IPS-20b (cell line): ENCODE results near the gene SMIM41.

Experiments
- H3K27ac ChIP-seq: one replicate; pipeline ENCODE4 v1.5.1; 2013; ENCODE audit warnings: low read length
- H3K27me3 ChIP-seq: 2 replicates; pipeline ENCODE4 v1.6.1; 2013; ENCODE audit warnings: mild to moderate bottlenecking, low read length, inconsistent platforms; ENCODE audit not compliant: insufficient read depth
- H3K36me3 ChIP-seq: 2 replicates; pipeline ENCODE4 v1.6.1; 2013; ENCODE audit warnings: low read depth, mild to moderate bottlenecking, inconsistent platforms, low read length, moderate library complexity; ENCODE audit not compliant: insufficient read depth
- H3K4me1 ChIP-seq: 2 replicates; pipeline ENCODE4 v1.6.1; 2013; ENCODE audit warnings: mild to moderate bottlenecking, control low read depth, inconsistent platforms, low read length, moderate library complexity; ENCODE audit not compliant: insufficient read depth
- H3K4me3 ChIP-seq: 2 replicates; pipeline ENCODE4 v1.5.1; 2013; ENCODE audit warnings: mild to moderate bottlenecking, low read length, inconsistent platforms
- H3K9ac ChIP-seq: 2 replicates; pipeline ENCODE4 v1.6.1; 2013; ENCODE audit warnings: low read depth, mild to moderate bottlenecking, inconsistent platforms, low read length, moderate library complexity
- H3K9me3 ChIP-seq: 2 replicates; pipeline ENCODE4 v1.6.1; 2013; ENCODE audit warnings: mild to moderate bottlenecking, low read depth, low read length, inconsistent platforms; ENCODE audit not compliant: insufficient read depth

The SMIM41 gene

GRCh38 chr12:52079576-52080402, at the start of gene SMIM41:
Gene SMIM41 (plus strand): TSS chr12:52079704. CDS start chr12:52079780, 76 bp downstream.
- Histone ChIP-seq H3K9me3 (no peaks in the 10 kb centered on the region), H3K27me3 (no peaks in the 10 kb centered on the region), H3K36me3 (peaks cover 41% of the 10 kb centered on the region), H3K27ac (no peak within 1 kb of the TSS), H3K4me3 (no peak within 1 kb of the TSS), H3K4me1 (no peaks in the 10 kb centered on the region; the same call in 1 of the 2 replicates), H3K9ac (no peak within 1 kb of the TSS)

- peaks cover 41% of the 10 kb centered on the region for H3K27me3 ChIP-seq
- no peaks in the 10 kb centered on the region for H3K36me3 ChIP-seq
- H3K9me3 ChIP-seq, result no peaks in the 10 kb centered on the region
- H3K4me1 ChIP-seq, result peaks cover 20% of the 10 kb centered on the region
- H3K9ac ChIP-seq, result peak overlapping the region; percentile 52; the same call in 1 of the 2 replicates
- H3K4me3 ChIP-seq, result peak overlapping the region; percentile 65
- H3K27ac ChIP-seq, result no peak overlapping the region
Measured at GRCh38 chr12:52032446-52032803, 47.1 kb upstream of the SMIM41 start.

DNA sequence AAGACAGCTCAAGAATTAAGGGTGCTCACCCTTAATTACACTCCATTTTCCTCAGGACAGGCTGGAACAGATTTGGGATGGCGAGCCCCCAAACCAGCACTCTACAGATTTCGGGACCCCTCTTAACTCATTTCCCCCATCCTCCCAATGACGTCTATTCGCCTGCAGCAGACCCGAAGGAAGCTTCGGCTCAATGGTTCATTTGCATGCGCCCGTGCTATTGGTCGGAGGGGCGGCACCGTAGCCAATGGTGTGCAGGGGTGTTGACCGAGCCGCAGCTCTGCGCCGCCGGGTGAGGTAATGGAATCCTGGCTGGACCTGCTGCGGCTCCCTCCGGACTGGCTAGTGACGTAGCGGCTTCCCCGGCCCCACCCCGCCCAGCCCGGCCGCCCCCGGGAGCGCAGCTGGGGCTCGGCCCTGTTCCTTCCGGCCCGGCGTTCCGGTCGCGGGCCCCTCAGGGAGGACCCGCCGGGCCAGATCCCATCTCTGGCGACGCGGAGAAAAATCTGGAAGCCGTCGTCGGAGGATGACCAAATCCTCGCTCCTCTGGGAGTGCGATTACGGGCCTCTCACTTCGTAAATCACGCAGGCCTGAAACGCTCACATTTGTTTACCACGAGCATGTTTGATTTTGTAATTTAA, 46.6 kb upstream of the SMIM41 start:
- peaks cover 20% of the 10 kb centered on the region for H3K4me1 ChIP-seq
- peak overlapping the region; percentile 66 for H3K4me3 ChIP-seq
- peaks cover 46% of the 10 kb centered on the region for H3K27me3 ChIP-seq
- H3K9ac ChIP-seq, result peak overlapping the region; percentile 81; the same call in 1 of the 2 replicates
- H3K27ac ChIP-seq, result no peak overlapping the region
- H3K36me3 ChIP-seq, result no peaks in the 10 kb centered on the region
- no peaks in the 10 kb centered on the region for H3K9me3 ChIP-seq

- Histone ChIP-seq H3K4me3 (peak overlapping the region; percentile 66), H3K9me3 (no peaks in the 10 kb centered on the region), H3K9ac (peak overlapping the region; percentile 81; the same call in 1 of the 2 replicates), H3K27me3 (peaks cover 53% of the 10 kb centered on the region), H3K27ac (no peak overlapping the region), H3K4me1 (peaks cover 20% of the 10 kb centered on the region), H3K36me3 (no peaks in the 10 kb centered on the region)
Measured at GRCh38 chr12:52033446-52034140, 45.9 kb upstream of the SMIM41 start.

DNA sequence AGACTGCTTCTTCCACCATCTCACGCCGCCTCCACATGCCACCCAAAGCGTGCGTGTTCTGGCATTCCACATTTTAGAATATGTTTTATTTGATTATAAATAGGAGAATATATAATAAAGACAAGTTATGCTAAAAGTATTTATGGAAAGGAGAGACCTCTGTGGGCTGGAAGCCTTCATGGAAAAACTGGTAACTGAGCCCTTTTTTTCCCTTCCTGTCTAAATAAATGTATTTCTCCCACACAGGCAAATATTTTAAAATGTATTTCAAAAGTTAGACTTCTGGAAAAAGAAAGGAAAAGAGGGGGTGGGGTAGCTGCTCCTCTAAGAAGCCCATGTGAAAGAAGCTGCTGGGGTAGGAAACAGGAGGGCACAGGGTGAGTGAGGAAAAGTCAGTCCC, 44.3 kb upstream of the SMIM41 start:
- H3K4me3 ChIP-seq, result no peak overlapping the region
- H3K27me3 ChIP-seq, result peaks cover 55% of the 10 kb centered on the region
- H3K9ac ChIP-seq, result no peak overlapping the region
- peaks cover 13% of the 10 kb centered on the region; the same call in 1 of the 2 replicates for H3K4me1 ChIP-seq
- no peaks in the 10 kb centered on the region for H3K36me3 ChIP-seq
- no peak overlapping the region for H3K27ac ChIP-seq
- H3K9me3 ChIP-seq, result no peaks in the 10 kb centered on the region

DNA sequence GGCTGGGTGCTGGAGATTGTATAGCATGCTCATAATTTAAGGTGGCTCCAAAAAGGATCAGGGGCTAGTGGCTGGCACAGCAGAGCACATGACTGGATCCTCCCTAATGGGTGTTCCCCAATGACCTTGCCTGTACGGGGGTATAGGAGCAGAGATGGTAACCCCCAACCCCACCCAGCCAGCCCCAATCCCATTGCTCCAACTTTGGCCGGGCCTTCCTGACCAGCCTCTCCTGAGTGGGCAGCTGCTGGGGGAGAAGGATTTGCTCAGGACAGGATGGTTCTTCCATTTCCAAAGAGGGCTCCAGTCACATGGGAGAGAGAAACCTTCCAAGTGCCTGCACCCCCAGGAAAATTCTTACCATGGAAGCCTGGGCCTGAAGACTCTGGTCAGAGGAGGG, 43.6 kb upstream of the SMIM41 start:
- Histone ChIP-seq H3K4me1 (peaks cover 13% of the 10 kb centered on the region; the same call in 1 of the 2 replicates), H3K27me3 (peaks cover 55% of the 10 kb centered on the region), H3K9ac (no peak overlapping the region), H3K36me3 (no peaks in the 10 kb centered on the region), H3K27ac (no peak overlapping the region), H3K9me3 (no peaks in the 10 kb centered on the region), H3K4me3 (no peak overlapping the region)

GRCh38 chr12:52036587-52037171, 42.8 kb upstream of the SMIM41 start:
- Histone ChIP-seq H3K9me3 (no peaks in the 10 kb centered on the region), H3K9ac (peak overlapping the region; percentile 66; the same call in 1 of the 2 replicates), H3K4me1 (peaks cover 13% of the 10 kb centered on the region; the same call in 1 of the 2 replicates), H3K4me3 (peak overlapping the region; percentile 65), H3K36me3 (no peaks in the 10 kb centered on the region), H3K27me3 (peaks cover 55% of the 10 kb centered on the region), H3K27ac (no peak overlapping the region)

GRCh38 chr12:52037248-52037861, 42.1 kb upstream of the SMIM41 start:
- Histone ChIP-seq H3K4me1 (peaks cover 10% of the 10 kb centered on the region; the same call in 1 of the 2 replicates), H3K27ac (no peak overlapping the region), H3K9ac (peak overlapping the region; percentile 83), H3K4me3 (peak overlapping the region; percentile 86), H3K9me3 (no peaks in the 10 kb centered on the region), H3K36me3 (no peaks in the 10 kb centered on the region), H3K27me3 (peaks cover 51% of the 10 kb centered on the region)

GRCh38 chr12:52038447-52038846, 41.1 kb upstream of the SMIM41 start:
- Histone ChIP-seq H3K27ac (no peak overlapping the region), H3K4me1 (0 out of 2 replicates have a peak, but pooled peaks cover 5% of the 10 kb centered on the region), H3K9ac (no peak overlapping the region), H3K27me3 (peaks cover 48% of the 10 kb centered on the region), H3K9me3 (no peaks in the 10 kb centered on the region), H3K36me3 (no peaks in the 10 kb centered on the region), H3K4me3 (no peak overlapping the region; the same call in 1 of the 2 replicates)

GRCh38 chr12:52041035-52041434, 38.5 kb upstream of the SMIM41 start:
- Histone ChIP-seq H3K27me3 (peaks cover 22% of the 10 kb centered on the region), H3K36me3 (no peaks in the 10 kb centered on the region), H3K9me3 (no peaks in the 10 kb centered on the region), H3K27ac (no peak overlapping the region), H3K4me3 (no peak overlapping the region), H3K9ac (no peak overlapping the region), H3K4me1 (0 out of 2 replicates have a peak, but pooled peaks cover 4% of the 10 kb centered on the region)

DNA sequence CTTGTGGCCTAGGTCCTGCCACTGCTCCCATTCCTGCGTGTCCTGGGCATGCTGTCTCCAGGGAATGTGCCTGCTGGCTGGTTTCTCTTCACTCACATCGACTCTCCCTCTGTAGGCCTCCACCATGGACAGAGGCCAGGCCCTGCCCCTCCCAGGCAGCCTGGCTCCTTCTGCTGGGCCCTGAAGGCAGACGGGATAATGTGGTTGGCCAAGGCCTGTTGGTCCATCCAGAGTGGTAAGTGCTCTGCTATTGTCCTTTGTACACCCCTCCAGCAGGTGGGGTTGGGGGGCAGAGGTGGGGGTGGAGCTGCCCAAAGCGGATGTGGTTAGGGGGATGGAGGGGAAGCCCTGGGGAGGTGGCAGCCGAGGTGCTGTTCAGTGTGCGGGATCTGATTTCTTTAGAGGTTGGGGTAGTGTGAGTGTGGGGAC, 37.8 kb upstream of the SMIM41 start:
- Histone ChIP-seq H3K27ac (no peak overlapping the region), H3K9ac (no peak overlapping the region), H3K4me3 (no peak overlapping the region), H3K9me3 (no peaks in the 10 kb centered on the region), H3K4me1 (no peaks in the 10 kb centered on the region), H3K27me3 (peaks cover 16% of the 10 kb centered on the region), H3K36me3 (no peaks in the 10 kb centered on the region)
